HEK293T (cell line): Measurements from ENCODE around the gene NUP205.

Source experiments
- CTCF ChIA-PET: fragments of 350-600 bp; formaldehyde crosslinking; extraction: SDS; loops from one replicate; lab custom pipeline; 2021; ENCODE audit warnings: antibody characterized with exemption, inconsistent platforms; lab: Yijun Ruan, JAX
- POLR2A ChIA-PET: fragments of 350-600 bp; formaldehyde crosslinking; extraction: SDS; loops from one replicate; lab custom pipeline; 2020; ENCODE audit warnings: antibody characterized with exemption, inconsistent platforms; lab: Yijun Ruan, JAX
- DNase-seq: peaks from one replicate; pipeline ENCODE4 v3.0.0; 2012; ENCODE audit warnings: mixed read lengths; ENCODE audit errors: extremely low spot score
- ARNT ChIP-seq: fragments of 450-650 bp; IDR thresholded peaks from 2 replicates; pipeline ENCODE4 v1.6.1; 2017; ENCODE audit warnings: mild to moderate bottlenecking
- BHLHE40 ChIP-seq: fragments of 450-650 bp; IDR thresholded peaks from 2 replicates; pipeline ENCODE4 v1.6.1; 2016; ENCODE audit warnings: mild to moderate bottlenecking, moderate library complexity, borderline replicate concordance
- CTBP1 ChIP-seq: fragments of 450-650 bp; IDR thresholded peaks from 2 replicates; pipeline ENCODE4 v1.6.1; 2016; ENCODE audit warnings: borderline replicate concordance
- ELF4 ChIP-seq: fragments of 450-650 bp; IDR thresholded peaks from 2 replicates; pipeline ENCODE4 v1.6.1; 2017; ENCODE audit warnings: antibody characterized with exemption
- FOXA1 ChIP-seq: fragments of 450-650 bp; IDR thresholded peaks from 2 replicates; pipeline ENCODE4 v1.6.1; 2016; ENCODE audit warnings: mild to moderate bottlenecking
- FOXK2 ChIP-seq: fragments of 450-650 bp; IDR thresholded peaks from 2 replicates; pipeline ENCODE4 v1.6.1; 2016; ENCODE audit warnings: mild to moderate bottlenecking
- FOXM1 ChIP-seq: fragments of 450-650 bp; IDR thresholded peaks from 2 replicates; pipeline ENCODE4 v1.6.1; 2017; ENCODE audit warnings: mild to moderate bottlenecking, borderline replicate concordance
- HDGF ChIP-seq: fragments of 450-650 bp; IDR thresholded peaks from 2 replicates; pipeline ENCODE4 v1.6.1; 2017; ENCODE audit warnings: antibody characterized with exemption, borderline replicate concordance
- L3MBTL2 ChIP-seq: fragments of 450-650 bp; conservative IDR thresholded peaks from 2 replicates; pipeline ENCODE4 v1.6.1; 2016; ENCODE audit warnings: mild to moderate bottlenecking
- LEF1 ChIP-seq: fragments of 450-650 bp; IDR thresholded peaks from 2 replicates; pipeline ENCODE4 v1.6.1; 2017; ENCODE audit warnings: mild to moderate bottlenecking, borderline replicate concordance
- NFRKB ChIP-seq: fragments of 450-650 bp; IDR thresholded peaks from 2 replicates; pipeline ENCODE4 v1.6.1; 2016; ENCODE audit warnings: mild to moderate bottlenecking, moderate library complexity
- SP1 ChIP-seq: fragments of 450-650 bp; IDR thresholded peaks from 2 replicates; pipeline ENCODE4 v1.6.1; 2017
- SUZ12 ChIP-seq: fragments of 450-650 bp; IDR thresholded peaks from 2 replicates; pipeline ENCODE4 v1.6.1; 2016; ENCODE audit warnings: mild to moderate bottlenecking
- TARDBP ChIP-seq: fragments of 450-650 bp; IDR thresholded peaks from 2 replicates; pipeline ENCODE4 v1.6.1; 2016
- ZNF384 ChIP-seq: fragments of 450-650 bp; IDR thresholded peaks from 2 replicates; pipeline ENCODE4 v1.6.1; 2016
- TF ChIP-seq, protein P1 (sequence below): fragments of 450-650 bp; IDR thresholded peaks from 2 replicates; pipeline ENCODE4 v1.6.1; 2016

Gene NUP205

DNA sequence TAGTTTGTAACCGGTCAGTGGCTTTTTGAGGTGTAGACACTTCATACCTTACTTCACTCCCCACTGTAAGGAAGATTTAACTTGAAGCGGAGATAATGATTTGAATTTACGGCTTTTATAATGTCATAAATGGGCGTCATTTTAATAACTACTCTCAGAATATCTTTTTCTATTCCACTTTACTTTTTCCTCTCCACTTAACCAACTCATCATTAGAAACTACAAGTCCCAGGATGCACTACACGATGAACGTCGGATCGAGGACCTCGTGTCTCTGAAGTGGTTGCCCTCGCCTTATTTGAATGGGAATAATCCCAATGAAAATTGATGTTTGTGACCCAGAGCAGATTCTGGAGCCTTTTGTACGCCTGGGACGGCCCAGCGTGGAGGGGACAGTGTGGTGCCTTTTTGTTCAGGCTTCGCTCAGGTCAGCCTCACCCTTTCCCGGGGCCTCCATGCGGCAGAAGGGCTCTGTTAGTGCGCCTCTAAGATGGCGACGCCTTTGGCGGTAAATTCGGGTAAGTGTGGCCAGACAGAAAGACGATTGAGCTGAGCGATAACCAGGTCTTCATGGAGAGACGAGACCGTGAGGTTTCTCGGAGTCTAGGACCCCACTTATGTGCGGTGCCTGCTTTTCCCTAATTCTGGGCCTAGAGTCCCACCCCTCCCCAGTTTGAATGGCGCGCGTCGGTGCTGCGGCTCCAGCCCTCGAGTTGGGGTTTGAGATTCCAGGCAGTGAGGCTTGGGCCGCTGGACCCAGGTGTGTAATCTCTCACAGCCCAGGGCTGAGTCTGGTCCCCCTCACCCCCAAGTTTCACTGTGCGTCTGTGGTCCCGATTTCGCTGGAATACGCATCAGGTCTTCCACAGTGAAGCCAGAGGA is at the start of gene NUP205:
NUP205 (plus strand) TSS at position 463 of the 882 bp plus-strand sequence; CDS start at position 491, 28 bp downstream.
- POLR2A ChIA-PET = interaction anchor here (0.6 to 1.2 kb wide), 7 partner anchors 14 to 1101 kb away, joined by 3 to 4 read pairs (median 3); no protein-coding TSS in a partner anchor
- CTCF ChIA-PET = no interaction called here
- DNase-seq = peak; percentile 90
- TF ChIP-seq FOXM1 (peak; percentile 72; the same call in 1 of the 2 replicates), FOXK2 (no peak), SP1 (no peak), ARNT (0 out of 2 replicates have a peak, but pooled peaks have one; percentile 9), FOXA1 (no peak), LEF1 (no peak), HDGF (no peak), ELF4 (peak; percentile 80), NFRKB (peak; percentile 97), L3MBTL2 (peak; percentile 99), SUZ12 (no peak), ZNF384 (no peak), CTBP1 (peak; percentile 49; the same call in 1 of the 2 replicates), TARDBP (no peak), BHLHE40 (no peak)
- TF ChIP-seq, protein P1, sequence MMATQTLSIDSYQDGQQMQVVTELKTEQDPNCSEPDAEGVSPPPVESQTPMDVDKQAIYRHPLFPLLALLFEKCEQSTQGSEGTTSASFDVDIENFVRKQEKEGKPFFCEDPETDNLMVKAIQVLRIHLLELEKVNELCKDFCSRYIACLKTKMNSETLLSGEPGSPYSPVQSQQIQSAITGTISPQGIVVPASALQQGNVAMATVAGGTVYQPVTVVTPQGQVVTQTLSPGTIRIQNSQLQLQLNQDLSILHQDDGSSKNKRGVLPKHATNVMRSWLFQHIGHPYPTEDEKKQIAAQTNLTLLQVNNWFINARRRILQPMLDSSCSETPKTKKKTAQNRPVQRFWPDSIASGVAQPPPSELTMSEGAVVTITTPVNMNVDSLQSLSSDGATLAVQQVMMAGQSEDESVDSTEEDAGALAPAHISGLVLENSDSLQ = no peak

- POLR2A ChIA-PET = interaction anchor here (1.0 to 1.8 kb wide), 4 partner anchors 9 to 49 kb away, joined by 3 to 7 read pairs (median 4); partner anchors contain the start of gene NUP205
- peak; percentile 49 for DNase-seq
- CTCF ChIA-PET = interaction anchor here (1.0 kb wide), 1 partner anchor 8 kb away, joined by 3 read pairs; no protein-coding TSS in a partner anchor
- TF ChIP-seq TARDBP = no peak
- TF ChIP-seq, protein P1 = no peak
- no peak for TF ChIP-seq FOXK2
- TF ChIP-seq CTBP1 = no peak
- no peak for TF ChIP-seq NFRKB
- TF ChIP-seq LEF1 = no peak
- TF ChIP-seq ELF4 = no peak
- no peak for TF ChIP-seq SP1
- no peak for TF ChIP-seq FOXM1
- TF ChIP-seq ZNF384 = no peak
- no peak for TF ChIP-seq BHLHE40
- no peak for TF ChIP-seq L3MBTL2
Measured at GRCh38 chr7:135508883-135509588, 48.7 kb upstream of the NUP205 start.

DNA sequence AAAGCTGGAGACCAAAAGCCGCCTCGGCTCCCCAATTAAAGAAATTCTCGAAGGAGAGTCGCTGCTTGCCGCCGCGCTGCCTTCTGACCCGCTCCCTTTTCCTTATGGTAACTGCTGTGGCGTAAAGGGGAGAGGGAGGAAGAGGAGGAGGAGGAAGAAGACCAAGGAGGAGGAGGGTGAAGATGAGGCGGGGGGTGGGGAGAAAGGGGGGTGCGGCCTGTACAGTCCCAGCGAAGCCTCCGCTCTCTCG is 48.2 kb upstream of the NUP205 start:
- no peak for DNase-seq
- TF ChIP-seq ZNF384 = no peak
- no peak for TF ChIP-seq TARDBP
- TF ChIP-seq L3MBTL2 = no peak
- TF ChIP-seq NFRKB = no peak
- TF ChIP-seq SP1 = no peak
- no peak for TF ChIP-seq FOXK2
- TF ChIP-seq ELF4 = no peak
- no peak for TF ChIP-seq ARNT
- no peak for TF ChIP-seq FOXA1
- TF ChIP-seq BHLHE40 = no peak
- no peak for TF ChIP-seq LEF1
- no peak for TF ChIP-seq CTBP1
- TF ChIP-seq SUZ12 = no peak
- TF ChIP-seq, protein P1 = no peak
- TF ChIP-seq HDGF = no peak
- no peak for TF ChIP-seq FOXM1
- POLR2A ChIA-PET = interaction anchor here (1.0 to 1.8 kb wide), 4 partner anchors 9 to 48 kb away, joined by 3 to 7 read pairs (median 4); partner anchors contain the start of gene NUP205

GRCh38 chr7:135509839-135510591 is 47.7 kb upstream of the NUP205 start, which contains the start of gene CNOT4:
TSS of gene CNOT4 (minus strand) at chr7:135510102. CDS start at chr7:135438331, 71,771 bp downstream.
- POLR2A ChIA-PET = interaction anchor here (0.8 to 1.8 kb wide), 4 partner anchors 9 to 203 kb away, joined by 3 to 7 read pairs (median 3); no protein-coding TSS in a partner anchor
- CTCF ChIA-PET = interaction anchor here (1.0 kb wide), 1 partner anchor 9 kb away, joined by 3 read pairs; no protein-coding TSS in a partner anchor

More for the DNA sequence above, 48.2 kb upstream of the NUP205 start:
- CTCF ChIA-PET = interaction anchor here (1.0 kb wide), 1 partner anchor 8 kb away, joined by 3 read pairs; no protein-coding TSS in a partner anchor

More at GRCh38 chr7:135509839-135510591, 47.7 kb upstream of the NUP205 start, which contains the start of gene CNOT4:
- DNase-seq = peak; percentile 99
- peak; percentile 100 for TF ChIP-seq L3MBTL2
- no peak for TF ChIP-seq SP1
- peak; percentile 81 for TF ChIP-seq NFRKB
- no peak for TF ChIP-seq HDGF
- TF ChIP-seq LEF1 = no peak
- peak; percentile 80; the same call in 1 of the 2 replicates for TF ChIP-seq FOXK2
- 0 out of 2 replicates have a peak, but pooled peaks have one; percentile 35 for TF ChIP-seq ELF4
- no peak for TF ChIP-seq ARNT
